Amniotic stem cell (primary cell): ENCODE results near the gene GLDN.

ENCODE experiments used
- DNase-seq: peaks from one replicate; lab custom pipeline; 2025; lab: John Stamatoyannopoulos, UW

Gene GLDN

GRCh38 chr15:51341366-51342226 lies at the start of gene GLDN:
TSS of gene GLDN (plus strand) at chr15:51341655. CDS start at chr15:51341685, 30 bp downstream.
- DNase-seq, result no peak

GRCh38 chr15:51298620-51299019 lies 42.8 kb upstream of the GLDN start:
- no peak for DNase-seq

- no peak for DNase-seq
Measured at GRCh38 chr15:51299187-51300015, 42.1 kb upstream of the GLDN start.

GRCh38 chr15:51302480-51302879 lies 39.0 kb upstream of the GLDN start:
- no peak for DNase-seq

- no peak for DNase-seq
Measured at GRCh38 chr15:51303462-51303980, 37.9 kb upstream of the GLDN start.

- DNase-seq, result no peak
Measured at GRCh38 chr15:51307325-51307724, 34.1 kb upstream of the GLDN start.

GRCh38 chr15:51307811-51308210 lies 33.6 kb upstream of the GLDN start:
- DNase-seq, result no peak

GRCh38 chr15:51310064-51310463 lies 31.4 kb upstream of the GLDN start:
- no peak for DNase-seq

- no peak for DNase-seq
Measured at GRCh38 chr15:51311510-51311909, 29.9 kb upstream of the GLDN start.

GRCh38 chr15:51312166-51313073 lies 29.0 kb upstream of the GLDN start:
- DNase-seq, result no peak

GRCh38 chr15:51313074-51313393 lies 28.4 kb upstream of the GLDN start:
- DNase-seq, result no peak

- no peak for DNase-seq
Measured at GRCh38 chr15:51313644-51314280, 27.7 kb upstream of the GLDN start.

GRCh38 chr15:51314391-51315337 lies 26.8 kb upstream of the GLDN start:
- DNase-seq, result no peak

- no peak for DNase-seq
Measured at GRCh38 chr15:51315726-51316125, 25.7 kb upstream of the GLDN start.

GRCh38 chr15:51316636-51317035 lies 24.8 kb upstream of the GLDN start:
- DNase-seq, result no peak

GRCh38 chr15:51318382-51319150 lies 22.9 kb upstream of the GLDN start:
- DNase-seq, result no peak

- no peak for DNase-seq
Measured at GRCh38 chr15:51319539-51319938, 21.9 kb upstream of the GLDN start.

- no peak for DNase-seq
Measured at GRCh38 chr15:51320843-51321242, 20.6 kb upstream of the GLDN start.

- no peak for DNase-seq
Measured at GRCh38 chr15:51321316-51321715, 20.1 kb upstream of the GLDN start.
